K562 (cell line): ENCODE measurements around the gene SUSD3. TPM values are rescaled to one million over a fixed set of nuclear protein-coding genes. Genes with fewer than 3 reads are reported as not detected.

Source experiments
- ATAC-seq: fragments of 200-7000 bp; cut with Tn5 transposase; 3 replicates; pipeline ENCODE4 v1.9.1; 2020; ENCODE audit warnings: moderate library complexity
- BruUV-seq: library from RNA; stranded (reverse); fragments of 400-500 nt; replicated peaks from 2 replicates; lab custom pipeline; 2021; lab: Mats Ljungman, UMichigan
- CTCF ChIA-PET: fragments of 300-600 bp; formaldehyde crosslinking; extraction: SDS; loops from one replicate; lab custom pipeline; 2021; ENCODE audit warnings: low intra/inter-chr PET ratio; lab: Yijun Ruan, JAX
- POLR2A ChIA-PET: fragments of 300-600, 350-650 bp; sonication (Branson Sonifier 250); formaldehyde crosslinking; extraction: SDS; loops from one replicate; lab custom pipeline; 2021; ENCODE audit warnings: antibody characterized with exemption, inconsistent platforms; lab: Yijun Ruan, JAX
- DNase-seq, 4 experiments: peaks; one replicate each; pipeline versions ENCODE4 v3.0.0 to v3.0.0-alpha.2; 2011 to 2018; ENCODE audit warnings: low spot score in 3 of 4, mixed read lengths in 3 of 4; ENCODE audit errors: extremely low read depth in 1 of 4
- FAIRE-seq: peaks from 2 replicates; lab custom pipeline; 2011; peaks lifted over from hg19 to GRCh38; lab: Jason Lieb, UNC
- H2AFZ ChIP-seq: 2 replicates; pipeline ENCODE4 v1.6.0; 2011; ENCODE audit warnings: low read depth, low read length, control low read depth, inconsistent platforms
- H3K27ac ChIP-seq: fragments of 200-600 bp; 3 replicates; pipeline ENCODE4 v1.8.0; 2011; ENCODE audit warnings: low read depth, mild to moderate bottlenecking, control low read depth, inconsistent platforms, low read length, moderate library complexity, mixed read lengths; ENCODE audit errors: extremely low read depth
- H3K27me3 ChIP-seq, 2 experiments: fragments of 300-600 bp in 1 of 2; 2 replicates in 1 of 2; 3 replicates in 1 of 2; pipeline versions ENCODE4 v1.6.0 to v1.8.0; 2011; ENCODE audit warnings: inconsistent platforms in 2 of 2, low read length in 2 of 2, mild to moderate bottlenecking in 1 of 2, mixed read lengths in 1 of 2, moderate library complexity in 1 of 2; ENCODE audit not compliant: control insufficient read depth in 2 of 2, insufficient read depth in 2 of 2
- H3K36me3 ChIP-seq: fragments of 300-600 bp; 3 replicates; pipeline ENCODE4 v1.8.0; 2011; ENCODE audit warnings: mild to moderate bottlenecking, low read length, inconsistent platforms; ENCODE audit not compliant: control insufficient read depth, insufficient read depth
- H3K4me1 ChIP-seq, 2 experiments: fragments of 200-600 bp in 1 of 2; replicated peaks in 1 of 2; 2 replicates in 1 of 2; 3 replicates in 1 of 2; pipeline versions ENCODE4 v1.5.1 to v1.8.0; 2011; ENCODE audit warnings: inconsistent platforms in 2 of 2, low read length in 2 of 2, mild to moderate bottlenecking in 1 of 2, mixed read lengths in 1 of 2, moderate library complexity in 1 of 2; ENCODE audit not compliant: control insufficient read depth in 2 of 2, insufficient read depth in 2 of 2
- H3K4me2 ChIP-seq: 2 replicates; pipeline ENCODE4 v1.6.1; 2011; ENCODE audit warnings: low read length, control low read depth, inconsistent platforms, mixed read lengths; ENCODE audit not compliant: insufficient read depth
- H3K4me3 ChIP-seq: fragments of 200-600 bp; sonication (generic), shearing (Covaris generic); 2 replicates; pipeline ENCODE4 v1.5.1; 2016; ENCODE audit warnings: control low read depth, inconsistent platforms
- H3K79me2 ChIP-seq: fragments of 200-600 bp; 3 replicates; pipeline ENCODE4 v1.8.0; 2011; ENCODE audit warnings: low read length, inconsistent platforms; ENCODE audit not compliant: control insufficient read depth, insufficient read depth
- H3K9ac ChIP-seq, 2 experiments: 2 replicates each; pipeline versions ENCODE4 v1.6.0 to v1.6.1; 2011; ENCODE audit warnings: low read depth in 2 of 2, low read length in 2 of 2, control low read depth in 1 of 2, inconsistent platforms in 1 of 2, mild to moderate bottlenecking in 1 of 2, mixed read lengths in 1 of 2; ENCODE audit not compliant: insufficient read depth in 1 of 2
- H3K9me1 ChIP-seq: one replicate; pipeline ENCODE4 v1.6.0; 2011; ENCODE audit warnings: inconsistent platforms, mild to moderate bottlenecking, low read length, moderate library complexity; ENCODE audit not compliant: control insufficient read depth, insufficient read depth
- H3K9me3 ChIP-seq: replicated peaks from 2 replicates; pipeline ENCODE4 v1.5.1; 2011; ENCODE audit warnings: low read depth, low read length, inconsistent platforms; ENCODE audit not compliant: control insufficient read depth, insufficient read depth
- H4K20me1 ChIP-seq: replicated peaks from 2 replicates; pipeline ENCODE4 v1.6.1; 2011; ENCODE audit warnings: low read length, inconsistent platforms, mixed read lengths; ENCODE audit not compliant: control insufficient read depth, insufficient read depth
- DNMT1 ChIP-seq: fragments of 450-650 bp; IDR thresholded peaks from 2 replicates; pipeline ENCODE4 v1.6.1; 2016; ENCODE audit warnings: antibody characterized with exemption, mild to moderate bottlenecking
- ELF4 ChIP-seq: fragments of 450-650 bp; formaldehyde crosslinking; IDR thresholded peaks from 2 replicates; pipeline ENCODE4 v1.4.0; 2022; ENCODE audit warnings: missing genetic modification characterization
- IRF2 ChIP-seq: sonication (generic); formaldehyde crosslinking; IDR thresholded peaks from 2 replicates; pipeline ENCODE4 v1.8.1; 2022; ENCODE audit warnings: mild to moderate bottlenecking, missing genetic modification reagents
- NR2C1 ChIP-seq, 2 experiments: fragments of 450-650 bp; IDR thresholded peaks; 2 replicates each; pipeline ENCODE4 v1.6.1; 2017; ENCODE audit warnings: mild to moderate bottlenecking in 2 of 2, antibody characterized with exemption in 1 of 2, inconsistent platforms in 1 of 2, missing compliant biosample characterization in 1 of 2, missing genetic modification characterization in 1 of 2
- POLR2A ChIP-seq: fragments of 450-650 bp; conservative IDR thresholded peaks from 2 replicates; pipeline ENCODE4 v1.6.1; 2016
- SRSF9 ChIP-seq: fragments of 200-400 bp; formaldehyde crosslinking; IDR thresholded peaks from 2 replicates; pipeline ENCODE4 v1.6.1; 2017; ENCODE audit warnings: low read depth, low read length, borderline replicate concordance
- TARDBP ChIP-seq: fragments of 450-650 bp; IDR thresholded peaks from 2 replicates; pipeline ENCODE4 v1.6.1; 2016
- USF1 ChIP-seq: sonication (generic); formaldehyde crosslinking; IDR thresholded peaks from 2 replicates; pipeline ENCODE4 v1.9.0; 2022; ENCODE audit warnings: mild to moderate bottlenecking, missing genetic modification reagents
- ZNF778 ChIP-seq: fragments of 450-650 bp; formaldehyde crosslinking; IDR thresholded peaks from 2 replicates; pipeline ENCODE4 v1.4.0; 2020; ENCODE audit warnings: mild to moderate bottlenecking, moderate library complexity
- WGBS: fragments of 100-300 bp; shearing (Covaris generic); methylation state at CpG from one replicate; pipeline ENCODE4 v1.1.6; 2016; ENCODE audit warnings: low coverage, mixed read lengths; ENCODE audit not compliant: insufficient coverage; ENCODE audit errors: missing lambda C conversion rate; 5-methylcytosine and 5-hydroxymethylcytosine counted together
- in situ Hi-C: fragments of 300-500 bp; cut with MboI; formaldehyde crosslinking; loops from 4 replicates; pipeline ENCODE4 v1.15.0; 2018; ENCODE audit warnings: inconsistent platforms, mixed read lengths
- intact Hi-C: fragments of 100-400 bp; cut with micrococcal nuclease; formaldehyde crosslinking; loops from 2 replicates; pipeline ENCODE4 v1.14.2; 2022
- polyA plus RNA-seq, 8 experiments: library from polyadenylated mRNA; depleted of rRNA in 4 of 8; stranded (reverse) in 5 of 8; unstranded in 3 of 8; fragments of >200 nt; fragmentation: Nextera tagmentation in 2 of 8; fragmentation: Illumina TruSeq in 1 of 8; extraction: Ambion mirVana in 2 of 8; extraction: Trizol in 1 of 8; gene quantifications; 2 replicates each; pipeline versions ENCODE4 v1.2.1 to v1.2.3, GENCODE V29; 2011 to 2014; ENCODE audit warnings: inconsistent platforms in 1 of 8, missing spikeins in 1 of 8
- total RNA-seq, 7 experiments: library from RNA; depleted of rRNA in 6 of 7; stranded (reverse); fragments of >200 nt in 6 of 7; fragmentation: Illumina TruSeq in 2 of 7; extraction: Trizol in 2 of 7; gene quantifications; 2 replicates each; pipeline versions ENCODE4 v1.2.1 to v1.2.3, GENCODE V29; 2011 to 2021; ENCODE audit warnings: low replicate concordance in 1 of 7
- TF ChIP-seq, protein P1 (sequence below): sonication (generic); formaldehyde crosslinking; IDR thresholded peaks from 2 replicates; pipeline ENCODE4 v1.9.0; 2022; ENCODE audit warnings: mild to moderate bottlenecking, missing genetic modification reagents
- TF ChIP-seq, protein P2 (sequence below): fragments of 250-450 bp; sonication (Bioruptor Pico); IDR thresholded peaks from 2 replicates; pipeline ENCODE4 v1.4.0; 2020; ENCODE audit warnings: borderline replicate concordance

Gene SUSD3
- total and polyA plus RNA-seq, 9 of the 15 experiments (the other 6 are each of a cell fraction or from before 2014, with no cell fraction given), result 1.3 to 21.7 (median 11.4) TPM

GRCh38 chr9:93123561-93124283 lies 65.2 kb downstream of the SUSD3 start:
- H3K9ac ChIP-seq, result peak overlapping the region in 1 of 2 experiments; percentile 60; a peak in 2 of 4 replicates
- no TSS peak for BruUV-seq
- FAIRE-seq, result no peak
- peak; percentile 26; the same call in 1 of the 2 replicates for TF ChIP-seq USF1 (CRISPR knock-in tag)
- TF ChIP-seq, protein P1, sequence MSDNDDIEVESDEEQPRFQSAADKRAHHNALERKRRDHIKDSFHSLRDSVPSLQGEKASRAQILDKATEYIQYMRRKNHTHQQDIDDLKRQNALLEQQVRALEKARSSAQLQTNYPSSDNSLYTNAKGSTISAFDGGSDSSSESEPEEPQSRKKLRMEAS (CRISPR knock-in tag), result no peak
- WGBS, result 58% methylated on average over 14 of the region's 14 CpGs
- intact Hi-C loops, result no loop called here
- DNase-seq, result no peak
- H3K9me3 ChIP-seq, result no peaks in the 10 kb centered on the region
- in situ Hi-C loops, result no loop called here
- no peak for ATAC-seq
- H3K27ac ChIP-seq, result no peak overlapping the region
- H3K4me2 ChIP-seq, result no peak overlapping the region
- POLR2A ChIA-PET, result interaction anchor here (0.6 to 1.4 kb wide), 2 partner anchors 10 to 380 kb away, joined by 4 to 5 read pairs; partner anchors contain the start of gene NINJ1
- H3K4me1 ChIP-seq, result peaks cover 16 to 55% of the 10 kb centered on the region in 2 experiments
- H3K4me3 ChIP-seq, result no peak overlapping the region
- no peaks in the 10 kb centered on the region for H3K9me1 ChIP-seq
- no peak overlapping the region for H2AFZ ChIP-seq
- H4K20me1 ChIP-seq, result no peaks in the 10 kb centered on the region
- no peaks in the 10 kb centered on the region for H3K27me3 ChIP-seq
- CTCF ChIA-PET, result no interaction called here
- H3K36me3 ChIP-seq, result no peaks in the 10 kb centered on the region
- no peaks in the 10 kb centered on the region for H3K79me2 ChIP-seq

DNA sequence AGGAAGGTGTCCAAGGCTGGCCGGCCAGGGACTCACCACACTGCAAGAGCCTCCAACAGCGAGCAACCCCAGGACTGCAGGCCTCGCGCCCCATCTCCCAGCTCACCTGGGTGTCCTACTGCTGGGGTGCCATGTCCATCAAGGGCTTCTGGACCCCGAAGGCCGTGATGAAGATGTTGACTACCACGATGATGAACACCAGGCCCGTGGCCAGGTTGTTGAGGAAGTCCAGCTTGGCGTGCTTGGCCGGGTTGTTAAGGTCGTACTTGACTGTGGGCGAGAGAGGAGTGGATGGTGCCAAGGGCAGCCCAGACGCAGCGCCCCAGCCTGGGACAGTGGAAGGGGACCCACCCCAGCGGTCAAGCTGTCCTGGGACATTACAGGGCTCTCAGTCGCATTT lies 66.3 kb downstream of the SUSD3 start:
- no peaks in the 10 kb centered on the region for H3K9me1 ChIP-seq
- no peak overlapping the region for H3K4me3 ChIP-seq
- no peak for ATAC-seq
- WGBS, result 78% methylated on average over 13 of the region's 16 CpGs
- no peaks in the 10 kb centered on the region for H4K20me1 ChIP-seq
- in situ Hi-C loops, result no loop called here
- no peak for DNase-seq
- no peak overlapping the region for H3K9ac ChIP-seq
- no peaks in the 10 kb centered on the region for H3K27me3 ChIP-seq
- ChIA-PET CTCF (no interaction called here), POLR2A (no interaction called here)
- H3K4me2 ChIP-seq, result no peak overlapping the region
- no peak for FAIRE-seq
- intact Hi-C loops, result no loop called here
- H3K36me3 ChIP-seq, result no peaks in the 10 kb centered on the region
- H3K27ac ChIP-seq, result no peak overlapping the region
- H3K79me2 ChIP-seq, result no peaks in the 10 kb centered on the region
- H3K9me3 ChIP-seq, result no peaks in the 10 kb centered on the region
- H2AFZ ChIP-seq, result no peak overlapping the region
- H3K4me1 ChIP-seq, result peaks cover 9 to 50% of the 10 kb centered on the region in 2 experiments
- BruUV-seq, result no TSS peak
- TF ChIP-seq SRSF9 (no peak), POLR2A (no peak), ELF4 (no peak), DNMT1 (no peak), NR2C1 (IDR thresholded peaks at IDR 0.05) (no peak), NR2C1 (tag; IDR thresholded peaks at IDR 0.05) (no peak), TARDBP (no peak), ZNF778 (no peak), IRF2 (CRISPR knock-in tag) (no peak)
- TF ChIP-seq, protein P2, sequence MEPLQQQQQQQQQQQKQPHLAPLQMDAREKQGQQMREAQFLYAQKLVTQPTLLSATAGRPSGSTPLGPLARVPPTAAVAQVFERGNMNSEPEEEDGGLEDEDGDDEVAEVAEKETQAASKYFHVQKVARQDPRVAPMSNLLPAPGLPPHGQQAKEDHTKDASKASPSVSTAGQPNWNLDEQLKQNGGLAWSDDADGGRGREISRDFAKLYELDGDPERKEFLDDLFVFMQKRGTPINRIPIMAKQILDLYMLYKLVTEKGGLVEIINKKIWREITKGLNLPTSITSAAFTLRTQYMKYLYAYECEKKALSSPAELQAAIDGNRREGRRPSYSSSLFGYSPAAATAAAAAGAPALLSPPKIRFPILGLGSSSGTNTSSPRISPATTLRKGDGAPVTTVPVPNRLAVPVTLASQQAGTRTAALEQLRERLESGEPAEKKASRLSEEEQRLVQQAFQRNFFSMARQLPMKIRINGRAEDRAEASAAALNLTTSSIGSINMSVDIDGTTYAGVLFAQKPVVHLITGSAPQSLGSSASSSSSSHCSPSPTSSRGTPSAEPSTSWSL (CRISPR knock-in tag), result no peak
